ENCODE measurements around the gene LRFN4.

DNA sequence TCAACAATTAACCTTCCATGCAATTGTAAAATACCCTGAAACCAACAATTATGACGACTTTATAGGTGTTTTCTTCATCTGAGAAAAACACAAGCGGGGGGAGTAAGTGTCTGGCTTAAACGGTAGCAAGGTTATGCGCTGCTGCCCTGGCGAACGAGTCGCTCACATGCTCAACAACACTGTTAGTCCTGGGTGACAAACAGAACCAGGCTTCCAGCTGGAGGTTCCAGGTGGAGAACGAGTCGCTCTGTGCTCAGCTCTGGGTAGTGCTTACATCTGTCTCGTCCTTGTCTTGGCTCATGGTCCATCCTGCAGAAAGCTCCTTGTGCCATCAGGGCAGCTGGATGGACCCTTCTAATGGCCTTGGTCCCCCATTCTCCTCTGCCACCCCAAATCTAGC is 53.2 kb downstream of the LRFN4 start:
- TF ChIP-seq, protein P1, sequence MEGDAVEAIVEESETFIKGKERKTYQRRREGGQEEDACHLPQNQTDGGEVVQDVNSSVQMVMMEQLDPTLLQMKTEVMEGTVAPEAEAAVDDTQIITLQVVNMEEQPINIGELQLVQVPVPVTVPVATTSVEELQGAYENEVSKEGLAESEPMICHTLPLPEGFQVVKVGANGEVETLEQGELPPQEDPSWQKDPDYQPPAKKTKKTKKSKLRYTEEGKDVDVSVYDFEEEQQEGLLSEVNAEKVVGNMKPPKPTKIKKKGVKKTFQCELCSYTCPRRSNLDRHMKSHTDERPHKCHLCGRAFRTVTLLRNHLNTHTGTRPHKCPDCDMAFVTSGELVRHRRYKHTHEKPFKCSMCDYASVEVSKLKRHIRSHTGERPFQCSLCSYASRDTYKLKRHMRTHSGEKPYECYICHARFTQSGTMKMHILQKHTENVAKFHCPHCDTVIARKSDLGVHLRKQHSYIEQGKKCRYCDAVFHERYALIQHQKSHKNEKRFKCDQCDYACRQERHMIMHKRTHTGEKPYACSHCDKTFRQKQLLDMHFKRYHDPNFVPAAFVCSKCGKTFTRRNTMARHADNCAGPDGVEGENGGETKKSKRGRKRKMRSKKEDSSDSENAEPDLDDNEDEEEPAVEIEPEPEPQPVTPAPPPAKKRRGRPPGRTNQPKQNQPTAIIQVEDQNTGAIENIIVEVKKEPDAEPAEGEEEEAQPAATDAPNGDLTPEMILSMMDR (IDR thresholded peaks at IDR 0.05): no peak
- TF ChIP-seq, protein P2, sequence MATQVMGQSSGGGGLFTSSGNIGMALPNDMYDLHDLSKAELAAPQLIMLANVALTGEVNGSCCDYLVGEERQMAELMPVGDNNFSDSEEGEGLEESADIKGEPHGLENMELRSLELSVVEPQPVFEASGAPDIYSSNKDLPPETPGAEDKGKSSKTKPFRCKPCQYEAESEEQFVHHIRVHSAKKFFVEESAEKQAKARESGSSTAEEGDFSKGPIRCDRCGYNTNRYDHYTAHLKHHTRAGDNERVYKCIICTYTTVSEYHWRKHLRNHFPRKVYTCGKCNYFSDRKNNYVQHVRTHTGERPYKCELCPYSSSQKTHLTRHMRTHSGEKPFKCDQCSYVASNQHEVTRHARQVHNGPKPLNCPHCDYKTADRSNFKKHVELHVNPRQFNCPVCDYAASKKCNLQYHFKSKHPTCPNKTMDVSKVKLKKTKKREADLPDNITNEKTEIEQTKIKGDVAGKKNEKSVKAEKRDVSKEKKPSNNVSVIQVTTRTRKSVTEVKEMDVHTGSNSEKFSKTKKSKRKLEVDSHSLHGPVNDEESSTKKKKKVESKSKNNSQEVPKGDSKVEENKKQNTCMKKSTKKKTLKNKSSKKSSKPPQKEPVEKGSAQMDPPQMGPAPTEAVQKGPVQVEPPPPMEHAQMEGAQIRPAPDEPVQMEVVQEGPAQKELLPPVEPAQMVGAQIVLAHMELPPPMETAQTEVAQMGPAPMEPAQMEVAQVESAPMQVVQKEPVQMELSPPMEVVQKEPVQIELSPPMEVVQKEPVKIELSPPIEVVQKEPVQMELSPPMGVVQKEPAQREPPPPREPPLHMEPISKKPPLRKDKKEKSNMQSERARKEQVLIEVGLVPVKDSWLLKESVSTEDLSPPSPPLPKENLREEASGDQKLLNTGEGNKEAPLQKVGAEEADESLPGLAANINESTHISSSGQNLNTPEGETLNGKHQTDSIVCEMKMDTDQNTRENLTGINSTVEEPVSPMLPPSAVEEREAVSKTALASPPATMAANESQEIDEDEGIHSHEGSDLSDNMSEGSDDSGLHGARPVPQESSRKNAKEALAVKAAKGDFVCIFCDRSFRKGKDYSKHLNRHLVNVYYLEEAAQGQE (IDR thresholded peaks at IDR 0.05; ENCODE audit: insufficient read depth in 1 of 2, low read depth in 2 of 2, low read length in 1 of 2): no peak
- no peak for TF ChIP-seq POLR2AphosphoS5 (IDR thresholded peaks at IDR 0.05; ENCODE audit: low read depth, low read length)
- no peak for TF ChIP-seq SIN3A (IDR thresholded peaks at IDR 0.05; ENCODE audit: borderline replicate concordance, insufficient read depth, low read depth, low read length)
